GM21723 (cell line): ENCODE results near the gene PRCD.
"Not testable (repeated sequence)": the region's sequence is repeated elsewhere in the genome, so short reads cannot be mapped to it uniquely, and the experiment has no call there.

Experiments
- ATAC-seq: cut with Tn5 transposase; IDR thresholded peaks from one replicate; pipeline ENCODE4 v1.9.1; 2021; ENCODE audit warnings: mild to moderate bottlenecking, moderate library complexity; ENCODE audit not compliant: unreplicated experiment

The PRCD gene

DNA sequence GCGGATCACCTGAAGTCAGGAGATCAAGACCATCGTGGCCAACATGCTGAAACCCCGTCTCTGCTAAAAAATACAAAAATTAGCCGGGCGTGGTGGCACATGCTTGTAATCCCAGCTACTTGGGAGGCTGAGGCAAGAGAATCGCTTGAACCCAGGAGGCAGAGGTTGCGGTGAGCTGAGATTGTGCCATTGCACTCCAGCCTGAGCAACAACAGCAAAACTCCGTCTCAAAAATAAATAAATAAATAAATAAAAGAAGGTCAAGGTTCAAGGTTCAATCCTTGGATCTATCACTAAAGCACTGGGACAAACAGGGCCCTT, 14.4 kb upstream of the PRCD start:
- ATAC-seq: not testable (repeated sequence)

DNA sequence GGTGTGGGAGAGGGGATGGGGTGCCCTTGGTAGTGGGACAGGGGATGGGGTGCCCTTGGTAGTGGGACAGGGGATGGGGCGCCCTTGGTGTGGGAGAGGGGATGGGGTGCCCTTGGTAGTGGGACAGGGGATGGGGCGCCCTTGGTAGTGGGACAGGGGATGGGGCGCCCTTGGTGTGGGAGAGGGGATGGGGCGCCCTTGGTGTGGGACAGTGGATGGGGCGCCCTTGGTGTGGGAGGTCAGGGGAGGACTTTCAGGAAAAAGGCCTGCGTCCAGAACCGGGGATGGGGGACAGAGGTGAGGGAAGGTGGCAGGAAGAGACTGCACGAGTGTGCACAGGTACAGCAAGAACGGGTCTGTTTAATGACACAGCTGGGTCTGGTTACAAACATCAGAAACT, 12.8 kb upstream of the PRCD start:
- not testable (repeated sequence) for ATAC-seq

- peak; percentile 48 for ATAC-seq
Observed at GRCh38 chr17:76527430-76528111, 12.3 kb upstream of the PRCD start.

GRCh38 chr17:76528156-76528527, 11.7 kb upstream of the PRCD start:
- peak; percentile 50 for ATAC-seq

DNA sequence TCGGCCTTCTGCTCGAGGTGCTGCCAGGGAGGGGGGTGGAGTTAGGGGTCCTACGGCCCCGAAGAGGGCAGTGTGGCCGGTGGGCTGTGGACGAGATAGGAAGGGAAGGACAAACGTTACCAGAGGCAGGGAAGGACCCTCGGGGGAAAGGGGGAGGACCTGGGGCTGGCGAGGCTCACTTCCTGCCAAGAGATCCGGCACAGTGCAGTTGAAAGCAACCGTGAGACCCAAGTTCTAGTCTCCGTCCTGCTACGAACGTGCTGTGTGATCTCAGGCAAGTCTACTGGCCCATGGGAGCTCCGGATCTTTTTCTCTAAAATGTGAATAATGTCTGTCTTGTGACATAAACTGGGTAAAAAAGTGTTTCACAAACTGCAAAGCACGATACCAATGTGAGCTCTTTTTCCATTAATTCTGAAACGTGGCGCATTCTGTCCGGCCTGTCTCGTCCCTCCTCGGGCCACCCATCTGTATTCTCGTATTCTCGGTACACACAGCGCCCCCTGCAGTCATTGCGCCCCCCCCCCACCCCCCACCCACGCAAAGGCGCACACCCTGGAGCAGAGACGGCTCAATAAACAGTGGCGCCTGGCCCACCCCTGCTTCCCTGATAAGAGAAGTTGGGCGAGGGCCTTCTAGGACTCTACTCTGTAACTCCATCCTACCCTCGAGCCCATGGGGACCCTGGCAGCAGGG, 11.2 kb upstream of the PRCD start:
- ATAC-seq: no peak

GRCh38 chr17:76529224-76530094, 10.4 kb upstream of the PRCD start:
- ATAC-seq: no peak

GRCh38 chr17:76530095-76530723, 9.6 kb upstream of the PRCD start:
- no peak for ATAC-seq

GRCh38 chr17:76530811-76531485, 8.9 kb upstream of the PRCD start:
- ATAC-seq: no peak

- no peak for ATAC-seq
Observed at GRCh38 chr17:76531486-76532038, 8.3 kb upstream of the PRCD start.

GRCh38 chr17:76532072-76532651, 7.7 kb upstream of the PRCD start:
- no peak for ATAC-seq

DNA sequence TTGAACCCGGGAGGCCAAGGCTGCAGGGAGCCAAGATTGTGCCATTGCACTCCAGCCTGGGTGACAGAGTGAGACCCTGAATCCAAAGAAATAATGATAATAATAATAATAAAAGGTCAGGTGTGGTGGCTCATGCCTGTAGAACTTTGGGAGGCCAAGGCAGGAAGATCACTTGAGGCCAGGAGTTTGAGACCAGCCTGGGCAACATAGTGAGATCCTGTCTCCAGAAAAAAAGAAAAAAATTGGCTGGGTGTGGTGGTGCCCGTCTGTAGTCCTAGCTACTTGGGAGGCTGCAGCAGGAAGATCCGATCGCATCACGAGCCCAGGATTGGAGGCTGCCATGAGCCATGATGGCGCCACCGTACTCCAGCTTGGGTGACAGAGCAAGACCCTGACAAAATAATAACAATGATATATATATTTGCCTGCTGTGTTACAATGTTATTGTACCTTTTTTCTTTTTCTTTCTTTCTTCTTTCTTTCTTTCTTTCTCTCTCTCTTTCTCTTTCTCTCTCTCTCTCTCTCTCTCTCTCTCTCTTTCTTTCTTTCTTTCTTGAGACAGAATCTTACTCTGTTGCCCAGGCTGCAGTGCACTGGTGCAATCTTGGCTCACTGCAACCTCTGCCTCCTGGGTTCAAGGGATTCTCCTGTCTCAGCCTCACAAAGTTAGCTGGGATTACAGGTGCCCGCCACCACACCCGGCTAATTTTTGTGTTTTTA, 6.0 kb upstream of the PRCD start:
- not testable (repeated sequence) for ATAC-seq

- ATAC-seq: no peak
Observed at GRCh38 chr17:76534831-76535732, 4.8 kb upstream of the PRCD start.

GRCh38 chr17:76535788-76536510, 3.9 kb upstream of the PRCD start:
- no peak for ATAC-seq

GRCh38 chr17:76536511-76537287, 3.1 kb upstream of the PRCD start:
- no peak for ATAC-seq

GRCh38 chr17:76537288-76537577, 2.6 kb upstream of the PRCD start:
- no peak for ATAC-seq

GRCh38 chr17:76537578-76538280, 2.1 kb upstream of the PRCD start, which contains the start of gene CYGB:
CYGB (minus strand) TSS chr17:76537709; CDS start chr17:76537542, 167 bp downstream.
- ATAC-seq: no peak
